ENCODE measurements around the gene MAML3. TPM values are rescaled to one million over a fixed set of nuclear protein-coding genes. Genes with fewer than 3 reads are reported as not detected.

MAML3 gene
- total and polyA plus RNA-seq, 2 experiments from 2014 or later = 1.7 to 6.5 TPM

- DNase-seq (ENCODE audit: low spot score) (no peak), ATAC-seq (no peak)
- H3K36me3 ChIP-seq (ENCODE audit: insufficient read depth) = no peaks in the 10 kb centered on the region
- no peak overlapping the region for H3K4me3 ChIP-seq
- H3K79me2 ChIP-seq (replicated peaks; ENCODE audit: insufficient read depth) = no peaks in the 10 kb centered on the region
- H3K27me3 Mint-ChIP-seq (ENCODE audit: insufficient read depth, low read depth, poor library complexity) = no peaks in the 10 kb centered on the region
- no peaks in the 10 kb centered on the region for H3K9me3 Mint-ChIP-seq
- H3K27ac ChIP-seq (ENCODE audit: low read depth) = no peak overlapping the region
- no peaks in the 10 kb centered on the region for H4K20me1 ChIP-seq (replicated peaks; ENCODE audit: insufficient read depth)
- H3K4me1 Mint-ChIP-seq = peaks cover 24% of the 10 kb centered on the region
- no peak overlapping the region for H3K4me3 Mint-ChIP-seq
- H3K36me3 Mint-ChIP-seq (ENCODE audit: low read depth) = no peaks in the 10 kb centered on the region
- TF ChIP-seq REST (IDR thresholded peaks at IDR 0.05; ENCODE audit: unreplicated experiment) = no peak
- no peak for TF ChIP-seq CREB1 (CRISPR knock-in tag; IDR thresholded peaks at IDR 0.05; ENCODE audit: low read depth)
- no peak for TF ChIP-seq EZH2phosphoT487 (IDR thresholded peaks at IDR 0.05; ENCODE audit: unreplicated experiment)
- no peak for TF ChIP-seq JUNB (IDR thresholded peaks at IDR 0.05; ENCODE audit: unreplicated experiment)
- TF ChIP-seq EZH2 (IDR thresholded peaks at IDR 0.05; ENCODE audit: low read depth, unreplicated experiment) = no peak
- no peak for TF ChIP-seq STAT1 (IDR thresholded peaks at IDR 0.05; ENCODE audit: unreplicated experiment)
- H3K4me1 ChIP-seq (ENCODE audit: insufficient read depth) = peaks cover 16% of the 10 kb centered on the region; the same call in 1 of the 2 replicates
- H3F3A ChIP-seq (replicated peaks; ENCODE audit: low read depth) = no peaks in the 10 kb centered on the region
- no peak overlapping the region for H3K4me2 ChIP-seq
- H2AFZ ChIP-seq = no peak overlapping the region
- no peaks in the 10 kb centered on the region for H3K9me2 ChIP-seq (ENCODE audit: insufficient read depth)
- H3K27ac Mint-ChIP-seq = no peak overlapping the region
- no peaks in the 10 kb centered on the region for H3K27me3 ChIP-seq (ENCODE audit: insufficient read depth)
Observed at GRCh38 chr4:139773560-139774318, 380.2 kb downstream of the MAML3 start.

DNA sequence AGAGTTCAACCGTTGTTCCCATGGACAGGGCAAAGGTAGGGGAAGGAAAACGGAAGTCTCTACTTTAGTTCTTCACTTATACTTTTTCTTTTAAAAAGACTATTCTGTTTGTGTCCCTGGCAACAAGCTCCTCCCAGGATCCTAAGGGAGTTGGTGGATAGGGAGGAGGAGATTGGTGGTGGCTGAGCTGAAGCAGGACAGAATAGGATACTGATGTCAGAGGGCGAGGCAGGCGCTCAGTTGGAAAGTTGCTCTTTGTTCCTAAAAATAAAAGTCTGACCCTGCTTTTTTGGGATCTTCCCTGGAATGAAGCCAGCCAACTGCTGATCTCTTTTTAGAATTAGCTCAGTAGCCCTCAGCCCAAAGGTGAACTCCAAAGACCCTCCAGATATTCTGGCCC, 383.6 kb downstream of the MAML3 start:
- DNase-seq (ENCODE audit: low spot score) = no peak
- Histone ChIP-seq H3K27me3 (ENCODE audit: insufficient read depth) (no peaks in the 10 kb centered on the region), H4K20me1 (replicated peaks; ENCODE audit: insufficient read depth) (no peaks in the 10 kb centered on the region), H3K4me2 (no peak overlapping the region), H3K36me3 (ENCODE audit: insufficient read depth) (no peaks in the 10 kb centered on the region), H2AFZ (no peak overlapping the region), H3F3A (replicated peaks; ENCODE audit: low read depth) (no peaks in the 10 kb centered on the region), H3K9me2 (ENCODE audit: insufficient read depth) (no peaks in the 10 kb centered on the region), H3K27ac (ENCODE audit: low read depth) (no peak overlapping the region), H3K4me3 (no peak overlapping the region), H3K79me2 (replicated peaks; ENCODE audit: insufficient read depth) (no peaks in the 10 kb centered on the region), H3K4me1 (ENCODE audit: insufficient read depth) (peaks cover 7% of the 10 kb centered on the region; the same call in 1 of the 2 replicates)
- no peak for ATAC-seq
- Mint-ChIP-seq H3K27me3 (ENCODE audit: insufficient read depth, low read depth, poor library complexity) (no peaks in the 10 kb centered on the region), H3K4me1 (peaks cover 12% of the 10 kb centered on the region), H3K27ac (no peak overlapping the region), H3K9me3 (no peaks in the 10 kb centered on the region), H3K36me3 (ENCODE audit: low read depth) (no peaks in the 10 kb centered on the region), H3K4me3 (no peak overlapping the region)
- no peak for TF ChIP-seq REST (IDR thresholded peaks at IDR 0.05; ENCODE audit: unreplicated experiment)
- TF ChIP-seq ZNF331 (CRISPR knock-in tag; IDR thresholded peaks at IDR 0.05; ENCODE audit: low read depth) = no peak
- TF ChIP-seq CTCF (conservative IDR thresholded peaks at IDR 0.05; ENCODE audit: low read depth in 2 of 2) = no peak
- TF ChIP-seq ETS1 (IDR thresholded peaks at IDR 0.05) = no peak
- no peak for TF ChIP-seq EZH2phosphoT487 (IDR thresholded peaks at IDR 0.05; ENCODE audit: unreplicated experiment)
- no peak for TF ChIP-seq JUNB (IDR thresholded peaks at IDR 0.05; ENCODE audit: unreplicated experiment)
- no peak for TF ChIP-seq POLR2AphosphoS5 (IDR thresholded peaks at IDR 0.05; ENCODE audit: low read depth)
- no peak for TF ChIP-seq NANOG (IDR thresholded peaks at IDR 0.05; ENCODE audit: borderline replicate concordance)
